ELR (cell line): Measurements from ENCODE around the gene FEN1.

Source experiments
- DNase-seq: peaks from one replicate; pipeline ENCODE4 v3.0.0-alpha.2; 2015; ENCODE audit warnings: low read depth

The FEN1 gene

GRCh38 chr11:61757213-61757862, 35.4 kb upstream of the FEN1 start:
- no peak for DNase-seq

GRCh38 chr11:61760946-61761345, 31.8 kb upstream of the FEN1 start:
- DNase-seq = no peak

- DNase-seq = no peak
Observed at GRCh38 chr11:61761440-61762222, 31.1 kb upstream of the FEN1 start.

- DNase-seq = no peak
Observed at GRCh38 chr11:61762223-61762615, 30.5 kb upstream of the FEN1 start.

GRCh38 chr11:61762798-61763197, 29.9 kb upstream of the FEN1 start:
- no peak for DNase-seq

- no peak for DNase-seq
Observed at GRCh38 chr11:61763930-61764605, 28.6 kb upstream of the FEN1 start.

GRCh38 chr11:61764606-61765260, 28.0 kb upstream of the FEN1 start:
- DNase-seq = no peak

GRCh38 chr11:61765550-61766253, 27.0 kb upstream of the FEN1 start:
- no peak for DNase-seq

GRCh38 chr11:61766353-61766841, 26.3 kb upstream of the FEN1 start:
- DNase-seq = no peak

GRCh38 chr11:61768376-61769076, 24.2 kb upstream of the FEN1 start:
- no peak for DNase-seq

- DNase-seq = peak; percentile 39
Observed at GRCh38 chr11:61769169-61769920, 23.4 kb upstream of the FEN1 start.

GRCh38 chr11:61769946-61770683, 22.6 kb upstream of the FEN1 start:
- no peak for DNase-seq

- DNase-seq = no peak
Observed at GRCh38 chr11:61771195-61771894, 21.4 kb upstream of the FEN1 start.

- DNase-seq = no peak
Observed at GRCh38 chr11:61771985-61772455, 20.7 kb upstream of the FEN1 start.

- DNase-seq = no peak
Observed at GRCh38 chr11:61773356-61773755, 19.4 kb upstream of the FEN1 start.

GRCh38 chr11:61773809-61774208, 18.9 kb upstream of the FEN1 start:
- DNase-seq = no peak

- DNase-seq = no peak
Observed at GRCh38 chr11:61774411-61774810, 18.3 kb upstream of the FEN1 start.

- no peak for DNase-seq
Observed at GRCh38 chr11:61775106-61775505, 17.6 kb upstream of the FEN1 start.
